ENCODE measurements around the gene POLD1.

Gene POLD1

DNA sequence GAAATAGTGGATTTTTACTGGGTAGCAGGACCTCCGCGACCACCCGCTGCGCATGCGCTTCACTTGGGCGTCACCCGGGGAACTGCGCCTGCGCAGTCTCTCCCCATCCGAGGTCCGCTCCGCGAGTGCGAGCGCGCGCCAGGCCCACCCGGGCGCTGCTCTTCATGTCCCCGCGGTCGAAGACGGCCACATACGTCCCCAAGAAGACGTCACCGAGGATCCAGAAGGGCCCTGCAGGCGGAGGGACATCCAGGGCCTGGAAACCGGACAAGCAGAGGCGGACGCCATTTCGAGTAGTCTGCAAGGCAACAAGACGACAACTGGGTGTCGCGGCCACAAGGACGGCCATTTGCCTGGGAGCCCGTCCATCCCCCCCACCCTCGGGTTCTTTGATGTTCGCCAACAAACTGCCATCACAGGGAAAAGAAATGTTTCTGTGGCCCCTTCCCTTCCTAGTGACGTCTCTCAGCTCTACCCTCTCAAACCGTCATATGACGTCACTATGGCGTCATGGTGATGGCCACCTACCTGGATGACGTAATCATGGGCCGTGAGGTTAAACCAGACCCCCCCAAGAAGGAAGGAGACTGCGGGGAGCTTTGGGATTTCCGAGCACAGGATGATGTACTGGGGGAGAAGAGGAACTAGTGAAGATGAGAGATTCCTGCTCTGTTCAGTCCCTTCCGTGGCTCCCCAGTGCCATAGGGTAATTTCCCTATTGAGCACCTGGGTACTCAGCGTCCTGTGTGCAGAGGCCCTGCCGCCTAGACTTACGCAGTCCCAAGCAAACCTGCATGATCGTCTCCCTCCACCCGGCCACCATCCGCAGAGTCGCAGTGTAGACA is 25.4 kb upstream of the POLD1 start:
- Histone ChIP-seq H3K4ac (ENCODE audit: low read depth in 1 of 2, low read length in 2 of 2) (no peak overlapping the region), H3K14ac (ENCODE audit: low read length in 2 of 2) (no peak overlapping the region), H3K9ac (ENCODE audit: low read length) (peak overlapping the region; percentile 81), H3K4me3 (ENCODE audit: insufficient read depth in 1 of 2, low read depth in 1 of 2, low read length in 2 of 2) (peak overlapping the region in 1 of 2 experiments; percentile 76), H3K79me1 (replicated peaks; ENCODE audit: low read length, poor library complexity, severe bottlenecking) (no peaks in the 10 kb centered on the region), H3K18ac (ENCODE audit: low read depth in 1 of 2, low read length in 2 of 2) (no peak overlapping the region), H3K4me1 (ENCODE audit: control insufficient read depth, insufficient read depth, low read depth, low read length) (peaks cover 3% of the 10 kb centered on the region), H3K27me3 (ENCODE audit: control insufficient read depth in 1 of 2, insufficient read depth in 1 of 2, low read length in 2 of 2) (peaks cover 6 to 10% of the 10 kb centered on the region in 2 experiments), H2BK120ac (ENCODE audit: low read depth, low read length) (no peak overlapping the region), H3K9me3 (ENCODE audit: control insufficient read depth, low read length) (no peaks in the 10 kb centered on the region), H4K8ac (ENCODE audit: low read length) (no peak overlapping the region), H2BK5ac (ENCODE audit: low read depth, low read length, poor library complexity, severe bottlenecking) (no peak overlapping the region), H2AFZ (ENCODE audit: low read depth, low read length) (no peak overlapping the region), H3K23ac (ENCODE audit: low read length in 2 of 2) (no peak overlapping the region), H4K91ac (ENCODE audit: low read length) (no peak overlapping the region), H3K27ac (ENCODE audit: low read length, poor library complexity, severe bottlenecking) (no peak overlapping the region), H2BK15ac (ENCODE audit: low read depth, poor library complexity, severe bottlenecking) (no peak overlapping the region), H2BK12ac (ENCODE audit: low read length in 2 of 2) (no peak overlapping the region), H2AK5ac (ENCODE audit: low read length, severe bottlenecking) (no peak overlapping the region), H3K4me2 (ENCODE audit: low read length, poor library complexity, severe bottlenecking) (no peak overlapping the region), H3K36me3 (ENCODE audit: control insufficient read depth in 1 of 2, insufficient read depth in 2 of 2, low read depth in 1 of 2, low read length in 2 of 2) (no peaks in the 10 kb centered on the region)
- 94% methylated on average over 54 of the region's 54 CpGs for WGBS
- no peak for DNase-seq

GRCh38 chr19:50359328-50359818 is 24.8 kb upstream of the POLD1 start:
- H3K9me3 ChIP-seq (ENCODE audit: control insufficient read depth, low read length): no peaks in the 10 kb centered on the region
- H3K4me1 ChIP-seq (ENCODE audit: control insufficient read depth, insufficient read depth, low read depth, low read length): peaks cover 3% of the 10 kb centered on the region
- H3K14ac ChIP-seq (ENCODE audit: low read length in 2 of 2): no peak overlapping the region
- no peak for DNase-seq
- no peak overlapping the region for H2BK12ac ChIP-seq (ENCODE audit: low read length in 2 of 2)
- no peak overlapping the region for H3K27ac ChIP-seq (ENCODE audit: low read length, poor library complexity, severe bottlenecking)
- H2BK5ac ChIP-seq (ENCODE audit: low read depth, low read length, poor library complexity, severe bottlenecking): no peak overlapping the region
- WGBS: 88% methylated on average over 11 of the region's 11 CpGs
- no peak overlapping the region for H4K91ac ChIP-seq (ENCODE audit: low read length)
- no peak overlapping the region for H2AK5ac ChIP-seq (ENCODE audit: low read length, severe bottlenecking)
- H2AFZ ChIP-seq (ENCODE audit: low read depth, low read length): no peak overlapping the region
- no peak overlapping the region for H3K4me3 ChIP-seq (ENCODE audit: insufficient read depth in 1 of 2, low read depth in 1 of 2, low read length in 2 of 2)
- no peak overlapping the region for H3K9ac ChIP-seq (ENCODE audit: low read length)
- no peak overlapping the region for H4K8ac ChIP-seq (ENCODE audit: low read length)
- no peaks in the 10 kb centered on the region for H3K79me1 ChIP-seq (replicated peaks; ENCODE audit: low read length, poor library complexity, severe bottlenecking)
- no peak overlapping the region for H2BK15ac ChIP-seq (ENCODE audit: low read depth, poor library complexity, severe bottlenecking)
- no peak overlapping the region for H3K23ac ChIP-seq (ENCODE audit: low read length in 2 of 2)
- no peak overlapping the region for H3K4me2 ChIP-seq (ENCODE audit: low read length, poor library complexity, severe bottlenecking)
- H3K36me3 ChIP-seq (ENCODE audit: control insufficient read depth in 1 of 2, insufficient read depth in 2 of 2, low read depth in 1 of 2, low read length in 2 of 2): no peaks in the 10 kb centered on the region
- H2BK120ac ChIP-seq (ENCODE audit: low read depth, low read length): no peak overlapping the region
- H3K27me3 ChIP-seq (ENCODE audit: control insufficient read depth in 1 of 2, insufficient read depth in 1 of 2, low read length in 2 of 2): peaks cover 6 to 10% of the 10 kb centered on the region in 2 experiments
- H3K4ac ChIP-seq (ENCODE audit: low read depth in 1 of 2, low read length in 2 of 2): no peak overlapping the region
- no peak overlapping the region for H3K18ac ChIP-seq (ENCODE audit: low read depth in 1 of 2, low read length in 2 of 2)

- no peak overlapping the region for H3K4me3 ChIP-seq (ENCODE audit: insufficient read depth in 1 of 2, low read depth in 1 of 2, low read length in 2 of 2)
- no peaks in the 10 kb centered on the region for H3K9me3 ChIP-seq (ENCODE audit: control insufficient read depth, low read length)
- no peak overlapping the region for H3K27ac ChIP-seq (ENCODE audit: low read length, poor library complexity, severe bottlenecking)
- H2BK15ac ChIP-seq (ENCODE audit: low read depth, poor library complexity, severe bottlenecking): no peak overlapping the region
- H2BK12ac ChIP-seq (ENCODE audit: low read length in 2 of 2): no peak overlapping the region
- no peak overlapping the region for H3K14ac ChIP-seq (ENCODE audit: low read length in 2 of 2)
- H3K4me2 ChIP-seq (ENCODE audit: low read length, poor library complexity, severe bottlenecking): no peak overlapping the region
- no peaks in the 10 kb centered on the region for H3K36me3 ChIP-seq (ENCODE audit: control insufficient read depth in 1 of 2, insufficient read depth in 2 of 2, low read depth in 1 of 2, low read length in 2 of 2)
- 85% methylated on average over 5 of the region's 7 CpGs for WGBS
- H3K79me1 ChIP-seq (replicated peaks; ENCODE audit: low read length, poor library complexity, severe bottlenecking): no peaks in the 10 kb centered on the region
- H3K23ac ChIP-seq (ENCODE audit: low read length in 2 of 2): no peak overlapping the region
- no peak overlapping the region for H4K8ac ChIP-seq (ENCODE audit: low read length)
- no peak overlapping the region for H3K18ac ChIP-seq (ENCODE audit: low read depth in 1 of 2, low read length in 2 of 2)
- H2AFZ ChIP-seq (ENCODE audit: low read depth, low read length): no peak overlapping the region
- no peak overlapping the region for H2AK5ac ChIP-seq (ENCODE audit: low read length, severe bottlenecking)
- peaks cover 3 to 10% of the 10 kb centered on the region in 2 experiments for H3K27me3 ChIP-seq (ENCODE audit: control insufficient read depth in 1 of 2, insufficient read depth in 1 of 2, low read length in 2 of 2)
- H4K91ac ChIP-seq (ENCODE audit: low read length): no peak overlapping the region
- no peak overlapping the region for H2BK5ac ChIP-seq (ENCODE audit: low read depth, low read length, poor library complexity, severe bottlenecking)
- H3K4me1 ChIP-seq (ENCODE audit: control insufficient read depth, insufficient read depth, low read depth, low read length): peaks cover 5% of the 10 kb centered on the region
- H2BK120ac ChIP-seq (ENCODE audit: low read depth, low read length): no peak overlapping the region
- DNase-seq: no peak
- no peak overlapping the region for H3K9ac ChIP-seq (ENCODE audit: low read length)
- no peak overlapping the region for H3K4ac ChIP-seq (ENCODE audit: low read depth in 1 of 2, low read length in 2 of 2)
Measured at GRCh38 chr19:50361290-50362029, 22.7 kb upstream of the POLD1 start.

DNA sequence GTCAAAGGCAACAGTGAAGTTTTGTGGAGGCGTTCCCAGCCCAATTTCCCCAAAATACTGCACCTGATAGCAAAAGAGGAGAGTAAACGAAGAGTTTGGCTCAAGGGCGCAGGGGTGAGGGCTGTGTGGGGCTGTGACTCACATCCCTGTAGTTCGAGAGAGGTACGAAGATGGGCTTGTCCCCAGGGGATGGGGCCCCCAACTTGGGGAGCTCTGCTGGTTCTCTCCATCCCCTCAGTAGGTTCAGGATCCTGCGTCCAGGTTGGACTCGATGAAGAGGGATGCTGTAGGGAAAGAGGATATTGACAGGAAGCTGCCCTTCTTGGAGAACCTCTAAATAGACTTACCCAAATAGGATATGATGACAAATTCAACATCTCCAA is 22.1 kb upstream of the POLD1 start:
- H3K79me1 ChIP-seq (replicated peaks; ENCODE audit: low read length, poor library complexity, severe bottlenecking): no peaks in the 10 kb centered on the region
- H2AFZ ChIP-seq (ENCODE audit: low read depth, low read length): no peak overlapping the region
- no peak overlapping the region for H3K27ac ChIP-seq (ENCODE audit: low read length, poor library complexity, severe bottlenecking)
- no peaks in the 10 kb centered on the region for H3K36me3 ChIP-seq (ENCODE audit: control insufficient read depth in 1 of 2, insufficient read depth in 2 of 2, low read depth in 1 of 2, low read length in 2 of 2)
- no peak overlapping the region for H3K4me2 ChIP-seq (ENCODE audit: low read length, poor library complexity, severe bottlenecking)
- no peak overlapping the region for H4K8ac ChIP-seq (ENCODE audit: low read length)
- H3K4ac ChIP-seq (ENCODE audit: low read depth in 1 of 2, low read length in 2 of 2): no peak overlapping the region
- WGBS: 86% methylated on average over 5 of the region's 7 CpGs
- H2BK15ac ChIP-seq (ENCODE audit: low read depth, poor library complexity, severe bottlenecking): no peak overlapping the region
- no peak overlapping the region for H2BK120ac ChIP-seq (ENCODE audit: low read depth, low read length)
- no peak overlapping the region for H4K91ac ChIP-seq (ENCODE audit: low read length)
- H3K27me3 ChIP-seq (ENCODE audit: control insufficient read depth in 1 of 2, insufficient read depth in 1 of 2, low read length in 2 of 2): peaks cover 3 to 10% of the 10 kb centered on the region in 2 experiments
- H2BK12ac ChIP-seq (ENCODE audit: low read length in 2 of 2): no peak overlapping the region
- no peak for DNase-seq
- H3K23ac ChIP-seq (ENCODE audit: low read length in 2 of 2): no peak overlapping the region
- H3K4me1 ChIP-seq (ENCODE audit: control insufficient read depth, insufficient read depth, low read depth, low read length): peaks cover 5% of the 10 kb centered on the region
- no peaks in the 10 kb centered on the region for H3K9me3 ChIP-seq (ENCODE audit: control insufficient read depth, low read length)
- H3K18ac ChIP-seq (ENCODE audit: low read depth in 1 of 2, low read length in 2 of 2): no peak overlapping the region
- no peak overlapping the region for H2BK5ac ChIP-seq (ENCODE audit: low read depth, low read length, poor library complexity, severe bottlenecking)
- no peak overlapping the region for H3K9ac ChIP-seq (ENCODE audit: low read length)
- no peak overlapping the region for H2AK5ac ChIP-seq (ENCODE audit: low read length, severe bottlenecking)
- H3K14ac ChIP-seq (ENCODE audit: low read length in 2 of 2): no peak overlapping the region
- H3K4me3 ChIP-seq (ENCODE audit: insufficient read depth in 1 of 2, low read depth in 1 of 2, low read length in 2 of 2): no peak overlapping the region

Data from mesenchymal stem cell (in vitro differentiated cells and primary cell).